ENCODE results near the gene OPN1SW.
A peak's percentile ranks its signal among the peaks of the same experiment; 100 is the strongest.

OPN1SW gene

GRCh38 chr7:128743112-128743772 lies 32.4 kb downstream of the OPN1SW start:
- in situ Hi-C loops (cut with HindIII; ENCODE audit: low pct_unique_long_range_greater_than_20kb, low sequenced_read_pairs) = no loop called here
- no peak for DNase-seq (ENCODE audit: low read depth in 1 of 2, low spot score in 1 of 2)
- no peak for TF ChIP-seq JUND (IDR thresholded peaks at IDR 0.05; ENCODE audit: low read depth)

DNA sequence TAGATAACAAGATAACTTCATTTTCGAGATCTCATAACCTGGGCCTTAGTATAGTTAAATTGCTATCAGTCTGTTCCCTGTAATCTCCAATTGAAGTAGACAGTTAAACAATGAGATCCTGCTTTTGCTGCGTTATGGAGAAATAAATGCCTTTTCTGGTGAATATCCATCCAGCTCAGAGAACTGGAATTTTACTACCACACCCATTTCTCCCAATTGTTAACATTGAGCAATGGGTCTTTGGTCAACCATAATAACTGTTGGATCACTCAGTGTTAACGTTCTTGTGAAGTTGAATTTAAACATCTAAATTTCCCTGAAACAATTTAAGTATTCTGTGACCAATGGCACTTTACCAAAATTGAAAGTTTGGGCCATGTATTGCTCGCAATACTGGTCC lies 33.4 kb downstream of the OPN1SW start:
- DNase-seq (ENCODE audit: low read depth in 1 of 2, low spot score in 1 of 2) = no peak
- no peak for TF ChIP-seq JUND (IDR thresholded peaks at IDR 0.05; ENCODE audit: low read depth)
- in situ Hi-C loops (cut with HindIII; ENCODE audit: low pct_unique_long_range_greater_than_20kb, low sequenced_read_pairs) = no loop called here

DNA sequence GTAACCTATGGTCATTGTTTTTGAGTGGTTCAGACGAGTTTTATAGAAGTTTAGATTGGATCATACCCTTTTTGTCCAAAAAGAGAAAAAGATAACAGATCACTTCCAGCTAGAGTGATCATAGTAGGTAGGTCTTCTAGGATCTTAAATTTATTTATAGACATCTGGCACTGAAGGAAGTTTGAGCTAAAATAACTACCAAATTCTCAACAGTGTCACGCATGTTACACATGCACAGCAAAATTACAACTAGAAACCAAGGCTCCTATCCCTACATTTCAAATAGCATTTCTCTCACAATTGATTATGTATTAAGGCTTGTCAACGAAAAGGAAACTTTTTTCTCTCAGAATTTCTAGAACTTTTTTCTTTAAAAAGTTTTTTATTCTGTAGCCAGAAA lies 34.1 kb downstream of the OPN1SW start:
- DNase-seq (ENCODE audit: low read depth in 1 of 2, low spot score in 1 of 2) = no peak
- in situ Hi-C loops (cut with HindIII; ENCODE audit: low pct_unique_long_range_greater_than_20kb, low sequenced_read_pairs) = no loop called here
- TF ChIP-seq JUND (IDR thresholded peaks at IDR 0.05; ENCODE audit: low read depth) = no peak

GRCh38 chr7:128740996-128741395 lies 34.6 kb downstream of the OPN1SW start:
- in situ Hi-C loops (cut with HindIII; ENCODE audit: low pct_unique_long_range_greater_than_20kb, low sequenced_read_pairs) = no loop called here
- no peak for DNase-seq (ENCODE audit: low read depth in 1 of 2, low spot score in 1 of 2)
- no peak for TF ChIP-seq JUND (IDR thresholded peaks at IDR 0.05; ENCODE audit: low read depth)

DNA sequence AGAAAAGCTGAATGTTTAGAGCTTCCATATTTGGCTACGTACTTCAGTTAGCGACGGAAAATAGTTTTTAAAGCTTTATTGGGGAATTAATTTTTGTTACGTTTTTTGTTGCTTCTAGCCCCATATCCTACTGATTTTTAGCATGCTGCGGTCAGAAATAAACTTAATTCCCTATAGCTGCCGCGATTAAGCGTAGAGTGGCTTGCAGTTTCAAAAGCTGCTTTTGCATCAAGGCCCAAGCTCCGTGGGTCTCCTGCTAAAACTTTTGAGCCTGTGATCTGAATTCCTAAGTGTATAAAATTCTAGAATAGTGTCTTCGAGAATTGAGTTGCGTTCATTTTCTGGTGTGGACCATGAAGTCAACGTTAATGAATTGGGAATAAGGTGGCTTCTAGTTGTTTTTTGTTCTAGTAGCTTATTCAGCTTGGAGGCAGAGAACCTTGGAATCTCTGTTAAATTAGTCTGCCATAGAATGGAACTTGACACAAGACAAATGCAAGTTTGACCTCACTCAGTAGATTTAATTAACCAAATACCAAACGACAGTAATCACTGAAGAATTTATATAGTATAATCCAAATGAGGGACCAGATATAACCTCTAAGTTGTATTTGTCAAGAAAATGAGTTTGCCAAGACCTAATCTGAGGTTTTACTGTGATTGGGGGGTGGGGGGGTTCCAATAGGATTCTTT lies 35.5 kb downstream of the OPN1SW start:
- in situ Hi-C loops (cut with HindIII; ENCODE audit: low pct_unique_long_range_greater_than_20kb, low sequenced_read_pairs) = no loop called here
- no peak for DNase-seq (ENCODE audit: low read depth in 1 of 2, low spot score in 1 of 2)
- no peak for TF ChIP-seq JUND (IDR thresholded peaks at IDR 0.05; ENCODE audit: low read depth)

DNA sequence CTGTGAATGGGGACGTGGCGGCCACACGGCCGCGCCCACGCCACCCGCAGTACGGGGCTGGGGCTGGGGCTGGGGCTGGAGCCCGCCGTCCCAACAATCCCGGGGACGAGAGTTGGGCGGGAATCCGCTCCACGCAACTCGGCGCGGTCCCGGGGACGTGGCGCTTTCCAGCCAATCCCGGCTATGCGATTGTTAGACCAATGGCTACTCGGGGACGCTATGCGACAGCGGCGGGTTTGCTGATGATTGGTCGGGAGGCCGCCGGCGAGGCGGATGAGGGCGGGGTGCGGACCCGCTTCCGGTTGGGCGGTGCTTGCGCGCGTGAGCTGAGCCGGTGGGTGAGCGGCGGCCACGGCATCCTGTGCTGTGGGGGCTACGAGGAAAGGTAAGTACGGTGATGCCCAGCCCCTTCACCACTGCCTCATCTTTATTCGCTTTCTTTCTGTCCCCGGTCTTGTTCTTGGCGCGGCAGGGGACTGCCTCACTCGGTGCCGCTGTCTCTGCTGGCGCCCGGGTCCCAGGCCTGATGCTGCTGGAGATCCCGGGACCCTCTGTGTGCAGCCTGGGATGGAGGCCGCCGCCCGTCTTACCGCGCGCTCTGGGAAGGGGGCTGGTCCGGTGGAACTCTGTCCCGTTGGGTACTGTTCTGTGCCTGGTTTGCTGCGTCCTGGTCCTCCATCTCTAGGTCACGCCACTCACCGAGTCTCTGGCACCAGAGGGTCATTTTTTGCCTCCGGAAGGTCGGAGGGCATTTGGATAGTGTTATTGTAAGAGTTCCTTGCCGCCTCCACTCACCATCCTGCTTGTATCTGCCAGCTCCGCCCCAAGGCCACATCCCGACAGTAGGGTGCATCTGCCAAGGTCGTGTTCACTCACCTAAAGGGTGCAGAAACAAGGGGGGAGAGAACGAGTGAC lies 36.3 kb downstream of the OPN1SW start, which contains the start of gene CALU:
CALU (plus strand) TSS at position 312 of the 915 bp plus-strand sequence. CDS start 9,225 bp downstream, outside the sequence.
- DNase-seq (ENCODE audit: low read depth in 1 of 2, low spot score in 1 of 2) = peak; percentile 96 to 98
- TF ChIP-seq JUND (IDR thresholded peaks at IDR 0.05; ENCODE audit: low read depth) = no peak
- in situ Hi-C loops (cut with HindIII; ENCODE audit: low pct_unique_long_range_greater_than_20kb, low sequenced_read_pairs) = no loop called here

DNA sequence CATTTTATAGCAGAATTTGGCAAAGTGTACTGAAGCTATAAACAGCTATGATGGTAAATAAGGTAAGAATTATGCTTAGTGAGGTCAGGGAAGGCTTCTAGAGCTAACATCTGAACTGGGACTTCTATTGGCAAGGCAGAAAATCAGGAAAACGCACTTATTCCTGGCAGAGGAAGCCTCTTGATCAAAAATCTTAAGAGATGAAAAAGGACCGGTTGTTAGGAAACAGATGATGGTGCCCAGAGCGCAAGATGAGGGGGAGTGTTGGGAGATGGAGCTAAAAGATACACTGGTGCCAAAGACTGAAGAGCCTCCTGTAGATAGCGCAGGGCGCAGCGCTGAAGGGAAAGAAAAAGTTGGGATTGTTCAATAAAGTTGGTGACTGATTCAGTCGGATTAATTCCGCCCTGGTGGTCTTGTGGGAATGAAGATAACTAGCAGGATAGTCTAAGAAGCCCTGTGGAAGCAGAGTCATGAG lies 37.0 kb downstream of the OPN1SW start:
- in situ Hi-C loops (cut with HindIII; ENCODE audit: low pct_unique_long_range_greater_than_20kb, low sequenced_read_pairs) = no loop called here
- DNase-seq (ENCODE audit: low read depth in 1 of 2, low spot score in 1 of 2) = no peak
- no peak for TF ChIP-seq JUND (IDR thresholded peaks at IDR 0.05; ENCODE audit: low read depth)

- in situ Hi-C loops (cut with HindIII; ENCODE audit: low pct_unique_long_range_greater_than_20kb, low sequenced_read_pairs) = no loop called here
- TF ChIP-seq JUND (IDR thresholded peaks at IDR 0.05; ENCODE audit: low read depth) = no peak
Measured at GRCh38 chr7:128737867-128738385, 37.7 kb downstream of the OPN1SW start.

DNA sequence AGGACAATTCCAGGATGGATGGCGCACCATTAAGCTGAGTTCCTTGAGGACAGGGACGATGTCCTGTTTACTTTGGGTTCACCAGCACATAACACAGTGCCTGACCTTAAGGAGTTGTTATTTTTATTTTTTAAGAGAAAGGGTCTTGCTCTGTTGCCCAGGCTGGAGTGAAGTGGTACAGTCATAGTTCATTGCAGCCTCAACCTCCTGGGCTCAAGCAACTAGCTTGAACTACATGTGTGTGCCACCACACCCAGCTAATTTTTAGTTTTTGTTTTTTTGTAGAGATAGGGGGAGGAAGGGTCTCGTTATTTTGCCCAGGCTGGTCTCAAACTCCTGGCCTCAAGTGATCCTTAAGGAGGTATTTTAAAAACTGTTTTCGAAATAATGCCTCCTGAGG lies 38.2 kb downstream of the OPN1SW start:
- no peak for TF ChIP-seq JUND (IDR thresholded peaks at IDR 0.05; ENCODE audit: low read depth)
- in situ Hi-C loops (cut with HindIII; ENCODE audit: low pct_unique_long_range_greater_than_20kb, low sequenced_read_pairs) = no loop called here
- no peak for DNase-seq (ENCODE audit: low read depth in 1 of 2, low spot score in 1 of 2)

More at GRCh38 chr7:128737867-128738385, 37.7 kb downstream of the OPN1SW start:
- no peak for DNase-seq (ENCODE audit: low read depth in 1 of 2, low spot score in 1 of 2)

GRCh38 chr7:128735436-128735835 lies 40.2 kb downstream of the OPN1SW start:
- in situ Hi-C loops (cut with HindIII; ENCODE audit: low pct_unique_long_range_greater_than_20kb, low sequenced_read_pairs) = no loop called here
- DNase-seq (ENCODE audit: low read depth in 1 of 2, low spot score in 1 of 2) = no peak
- TF ChIP-seq JUND (IDR thresholded peaks at IDR 0.05; ENCODE audit: low read depth) = no peak

DNA sequence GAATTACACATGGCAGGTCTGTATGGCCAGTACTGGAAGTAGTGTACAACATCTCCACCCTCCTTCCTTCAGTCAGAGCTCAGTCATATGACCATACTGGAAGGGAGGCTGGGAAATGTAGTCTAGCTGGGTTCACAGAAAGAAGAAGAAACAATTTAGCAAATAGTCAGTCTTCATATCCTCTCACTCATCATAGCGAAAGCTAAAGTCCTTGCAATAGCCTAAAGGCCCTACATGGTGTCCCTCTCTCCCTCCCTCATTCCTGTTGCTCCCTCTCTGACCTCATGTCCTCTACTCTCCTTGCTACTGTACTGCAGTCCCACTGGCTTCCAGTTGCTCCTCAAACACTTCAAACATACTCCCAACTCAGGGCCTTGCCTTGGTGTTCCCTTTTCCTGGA lies 40.7 kb downstream of the OPN1SW start:
- no peak for TF ChIP-seq JUND (IDR thresholded peaks at IDR 0.05; ENCODE audit: low read depth)
- no peak for DNase-seq (ENCODE audit: low read depth in 1 of 2, low spot score in 1 of 2)
- in situ Hi-C loops (cut with HindIII; ENCODE audit: low pct_unique_long_range_greater_than_20kb, low sequenced_read_pairs) = no loop called here

GRCh38 chr7:128733278-128733645 lies 42.3 kb downstream of the OPN1SW start:
- DNase-seq (ENCODE audit: low read depth in 1 of 2, low spot score in 1 of 2) = no peak
- TF ChIP-seq JUND (IDR thresholded peaks at IDR 0.05; ENCODE audit: low read depth) = no peak
- in situ Hi-C loops (cut with HindIII; ENCODE audit: low pct_unique_long_range_greater_than_20kb, low sequenced_read_pairs) = no loop called here
